AG04450 (cell line): ENCODE data around the gene ARSI. TPM values are rescaled to one million over a fixed set of nuclear protein-coding genes. Genes with fewer than 3 reads are reported as not detected.

Experiments used
- CTCF ChIA-PET: fragments of 300-600, 350-600 bp; formaldehyde crosslinking; extraction: SDS; loops from one replicate; lab custom pipeline; 2022; ENCODE audit warnings: antibody characterized with exemption, inconsistent platforms; lab: Charles Lee
- POLR2A ChIA-PET: fragments of 350-600 bp; formaldehyde crosslinking; extraction: SDS; loops from one replicate; lab custom pipeline; 2021; ENCODE audit warnings: antibody characterized with exemption, inconsistent platforms; lab: Yijun Ruan, JAX
- DNase-seq: peaks from one replicate; pipeline ENCODE4 v3.0.0-alpha.2; 2011; ENCODE audit warnings: low read depth, low spot score
- H3K27ac ChIP-seq: one replicate; pipeline ENCODE4 v1.5.1; 2012; ENCODE audit warnings: low read depth, low read length, control low read depth
- H3K27me3 ChIP-seq: one replicate; pipeline ENCODE4 v1.6.0; 2012; ENCODE audit warnings: low read length; ENCODE audit not compliant: control insufficient read depth, insufficient read depth
- H3K4me3 ChIP-seq: 2 replicates; pipeline ENCODE4 v1.5.1; 2011; ENCODE audit warnings: mild to moderate bottlenecking, low read depth, low read length, control low read depth
- H3K9me3 ChIP-seq: 2 replicates; pipeline ENCODE4 v1.5.1; 2012; ENCODE audit warnings: low read length; ENCODE audit not compliant: control insufficient read depth, insufficient read depth
- CTCF ChIP-seq: IDR thresholded peaks from 2 replicates; pipeline ENCODE4 v1.5.1; 2011; ENCODE audit warnings: low read depth, low read length, control low read depth, inconsistent platforms
- polyA plus RNA-seq: library from polyadenylated mRNA; depleted of rRNA; stranded (reverse); fragments of >200 nt; gene quantifications from 2 replicates; pipeline ENCODE4 v1.2.3, GENCODE V29; 2011

ARSI gene
- polyA plus RNA-seq, 1 experiment: 11.3 TPM

- CTCF ChIA-PET: interaction anchor here (1.1 kb wide), 1 partner anchor 87 kb away, joined by 3 read pairs; no protein-coding TSS in a partner anchor
- DNase-seq: peak; percentile 65
- no peaks in the 10 kb centered on the region for H3K27me3 ChIP-seq
- TF ChIP-seq CTCF: no peak
- H3K4me3 ChIP-seq: peak overlapping the region; percentile 33
- H3K9me3 ChIP-seq: no peaks in the 10 kb centered on the region
- H3K27ac ChIP-seq: peak overlapping the region; percentile 61
- POLR2A ChIA-PET: no interaction called here
Measured at GRCh38 chr5:150263801-150264621, 38.7 kb downstream of the ARSI start.

- peak overlapping the region; percentile 33 for H3K4me3 ChIP-seq
- H3K9me3 ChIP-seq: no peaks in the 10 kb centered on the region
- ChIA-PET POLR2A (no interaction called here), CTCF (interaction anchor here (0.8 to 1.1 kb wide), 2 partner anchors 14 to 88 kb away, joined by 3 read pairs; no protein-coding TSS in a partner anchor)
- DNase-seq: no peak
- H3K27me3 ChIP-seq: no peaks in the 10 kb centered on the region
- TF ChIP-seq CTCF: no peak
- H3K27ac ChIP-seq: peak overlapping the region; percentile 61
Measured at GRCh38 chr5:150263375-150263775, 39.3 kb downstream of the ARSI start.

GRCh38 chr5:150262502-150262901 is 40.2 kb downstream of the ARSI start:
- no peak for DNase-seq
- TF ChIP-seq CTCF: no peak
- no peak overlapping the region for H3K27ac ChIP-seq
- no peak overlapping the region for H3K4me3 ChIP-seq
- H3K9me3 ChIP-seq: no peaks in the 10 kb centered on the region
- no peaks in the 10 kb centered on the region for H3K27me3 ChIP-seq
- ChIA-PET CTCF (interaction anchor here (0.8 kb wide), 1 partner anchor 13 kb away, joined by 3 read pairs; no protein-coding TSS in a partner anchor), POLR2A (no interaction called here)

GRCh38 chr5:150261231-150261630 is 41.5 kb downstream of the ARSI start:
- TF ChIP-seq CTCF: no peak

GRCh38 chr5:150258130-150258529 is 44.6 kb downstream of the ARSI start:
- DNase-seq: no peak
- CTCF ChIA-PET: no interaction called here
- no peak overlapping the region for H3K27ac ChIP-seq

More at GRCh38 chr5:150261231-150261630, 41.5 kb downstream of the ARSI start:
- ChIA-PET CTCF (interaction anchor here (0.8 kb wide), 1 partner anchor 42 kb away, joined by 5 read pairs; no protein-coding TSS in a partner anchor), POLR2A (interaction anchor here (0.6 kb wide), 1 partner anchor 80 kb away, joined by 3 read pairs; no protein-coding TSS in a partner anchor)
- H3K27me3 ChIP-seq: no peaks in the 10 kb centered on the region
- H3K27ac ChIP-seq: no peak overlapping the region
- no peaks in the 10 kb centered on the region for H3K9me3 ChIP-seq
- H3K4me3 ChIP-seq: no peak overlapping the region
- no peak for DNase-seq

More at GRCh38 chr5:150258130-150258529, 44.6 kb downstream of the ARSI start:
- Histone ChIP-seq H3K4me3 (no peak overlapping the region), H3K27me3 (no peaks in the 10 kb centered on the region), H3K9me3 (no peaks in the 10 kb centered on the region)
- TF ChIP-seq CTCF: no peak
- POLR2A ChIA-PET: no interaction called here
